ENCODE measurements around the gene KCTD5.
"Not testable (repeated sequence)": the region's sequence is repeated elsewhere in the genome, so short reads cannot be mapped to it uniquely, and the experiment has no call there.

The KCTD5 gene

GRCh38 chr16:2687531-2688308 is 5.4 kb downstream of the KCTD5 start:
- no peaks in the 10 kb centered on the region for H3K27me3 ChIP-seq (ENCODE audit: control insufficient read depth in 1 of 2, insufficient read depth in 2 of 2, low read length in 2 of 2)
- H3K4me3 ChIP-seq (ENCODE audit: low read depth in 1 of 2, low read length in 2 of 2): peak overlapping the region; percentile 36 to 44
- no peak overlapping the region for H3K27ac ChIP-seq (ENCODE audit: low read depth, low read length)
- peaks cover 12 to 14% of the 10 kb centered on the region in 2 donors for H3K4me1 ChIP-seq (ENCODE audit: control insufficient read depth in 1 of 2, insufficient read depth in 2 of 2, low read length in 2 of 2)
- H3K36me3 ChIP-seq (ENCODE audit: control insufficient read depth in 1 of 2, insufficient read depth in 2 of 2, low read length in 2 of 2): peaks cover 0 to 22% of the 10 kb centered on the region in 2 donors
- H3K9me3 ChIP-seq (ENCODE audit: control insufficient read depth in 1 of 2, low read length in 2 of 2): no peaks in the 10 kb centered on the region
- H3K9ac ChIP-seq (ENCODE audit: low read depth in 1 of 2, low read length in 2 of 2): peak overlapping the region in 1 of 2 donors; percentile 6

GRCh38 chr16:2689422-2689821 is 7.1 kb downstream of the KCTD5 start:
- not testable (repeated sequence) for H3K27ac ChIP-seq (ENCODE audit: low read depth, low read length); H3K9ac ChIP-seq (ENCODE audit: low read depth in 1 of 2, low read length in 2 of 2)

GRCh38 chr16:2689968-2690801 is 7.9 kb downstream of the KCTD5 start:
- Histone ChIP-seq H3K9me3 (ENCODE audit: control insufficient read depth in 1 of 2, low read length in 2 of 2) (no peaks in the 10 kb centered on the region), H3K36me3 (ENCODE audit: control insufficient read depth in 1 of 2, insufficient read depth in 2 of 2, low read length in 2 of 2) (peaks cover 0 to 22% of the 10 kb centered on the region in 2 donors), H3K9ac (ENCODE audit: low read depth in 1 of 2, low read length in 2 of 2) (no peak overlapping the region), H3K27me3 (ENCODE audit: control insufficient read depth in 1 of 2, insufficient read depth in 2 of 2, low read length in 2 of 2) (no peaks in the 10 kb centered on the region), H3K4me3 (ENCODE audit: low read depth in 1 of 2, low read length in 2 of 2) (no peak overlapping the region), H3K4me1 (ENCODE audit: control insufficient read depth in 1 of 2, insufficient read depth in 2 of 2, low read length in 2 of 2) (peaks cover 12 to 14% of the 10 kb centered on the region in 2 donors), H3K27ac (ENCODE audit: low read depth, low read length) (no peak overlapping the region)

More at GRCh38 chr16:2689422-2689821, 7.1 kb downstream of the KCTD5 start:
- H3K27me3 ChIP-seq (ENCODE audit: control insufficient read depth in 1 of 2, insufficient read depth in 2 of 2, low read length in 2 of 2); H3K4me3 ChIP-seq (ENCODE audit: low read depth in 1 of 2, low read length in 2 of 2); H3K9me3 ChIP-seq (ENCODE audit: control insufficient read depth in 1 of 2, low read length in 2 of 2): not testable (repeated sequence)
- peaks cover 0 to 22% of the 10 kb centered on the region in 2 donors for H3K36me3 ChIP-seq (ENCODE audit: control insufficient read depth in 1 of 2, insufficient read depth in 2 of 2, low read length in 2 of 2)
- H3K4me1 ChIP-seq (ENCODE audit: control insufficient read depth in 1 of 2, insufficient read depth in 2 of 2, low read length in 2 of 2): peaks cover 12 to 14% of the 10 kb centered on the region in 2 donors

GRCh38 chr16:2690852-2691251 is 8.5 kb downstream of the KCTD5 start:
- H3K27me3 ChIP-seq (ENCODE audit: control insufficient read depth in 1 of 2, insufficient read depth in 2 of 2, low read length in 2 of 2): no peaks in the 10 kb centered on the region
- H3K9me3 ChIP-seq (ENCODE audit: control insufficient read depth in 1 of 2, low read length in 2 of 2): no peaks in the 10 kb centered on the region
- no peak overlapping the region for H3K27ac ChIP-seq (ENCODE audit: low read depth, low read length)
- H3K4me1 ChIP-seq (ENCODE audit: control insufficient read depth in 1 of 2, insufficient read depth in 2 of 2, low read length in 2 of 2): peaks cover 12 to 14% of the 10 kb centered on the region in 2 donors
- no peak overlapping the region for H3K4me3 ChIP-seq (ENCODE audit: low read depth in 1 of 2, low read length in 2 of 2)
- no peak overlapping the region for H3K9ac ChIP-seq (ENCODE audit: low read depth in 1 of 2, low read length in 2 of 2)
- peaks cover 0 to 22% of the 10 kb centered on the region in 2 donors for H3K36me3 ChIP-seq (ENCODE audit: control insufficient read depth in 1 of 2, insufficient read depth in 2 of 2, low read length in 2 of 2)

GRCh38 chr16:2691491-2692248 is 9.3 kb downstream of the KCTD5 start:
- H3K27ac ChIP-seq (ENCODE audit: low read depth, low read length): no peak overlapping the region
- H3K4me3 ChIP-seq (ENCODE audit: low read depth in 1 of 2, low read length in 2 of 2): no peak overlapping the region
- H3K9ac ChIP-seq (ENCODE audit: low read depth in 1 of 2, low read length in 2 of 2): no peak overlapping the region
- peaks cover 0 to 24% of the 10 kb centered on the region in 2 donors for H3K36me3 ChIP-seq (ENCODE audit: control insufficient read depth in 1 of 2, insufficient read depth in 2 of 2, low read length in 2 of 2)
- no peaks in the 10 kb centered on the region for H3K9me3 ChIP-seq (ENCODE audit: control insufficient read depth in 1 of 2, low read length in 2 of 2)
- H3K4me1 ChIP-seq (ENCODE audit: control insufficient read depth in 1 of 2, insufficient read depth in 2 of 2, low read length in 2 of 2): peaks cover 12 to 13% of the 10 kb centered on the region in 2 donors
- no peaks in the 10 kb centered on the region for H3K27me3 ChIP-seq (ENCODE audit: control insufficient read depth in 1 of 2, insufficient read depth in 2 of 2, low read length in 2 of 2)

GRCh38 chr16:2692251-2692947 is 10.1 kb downstream of the KCTD5 start:
- peaks cover 5 to 31% of the 10 kb centered on the region in 2 donors for H3K36me3 ChIP-seq (ENCODE audit: control insufficient read depth in 1 of 2, insufficient read depth in 2 of 2, low read length in 2 of 2)
- H3K4me1 ChIP-seq (ENCODE audit: control insufficient read depth in 1 of 2, insufficient read depth in 2 of 2, low read length in 2 of 2): peaks cover 4 to 6% of the 10 kb centered on the region in 2 donors
- no peaks in the 10 kb centered on the region for H3K9me3 ChIP-seq (ENCODE audit: control insufficient read depth in 1 of 2, low read length in 2 of 2)
- no peaks in the 10 kb centered on the region for H3K27me3 ChIP-seq (ENCODE audit: control insufficient read depth in 1 of 2, insufficient read depth in 2 of 2, low read length in 2 of 2)
- no peak overlapping the region for H3K9ac ChIP-seq (ENCODE audit: low read depth in 1 of 2, low read length in 2 of 2)
- H3K27ac ChIP-seq (ENCODE audit: low read depth, low read length): no peak overlapping the region
- no peak overlapping the region for H3K4me3 ChIP-seq (ENCODE audit: low read depth in 1 of 2, low read length in 2 of 2)

GRCh38 chr16:2692948-2693651 is 10.8 kb downstream of the KCTD5 start:
- Histone ChIP-seq H3K9me3 (ENCODE audit: control insufficient read depth in 1 of 2, low read length in 2 of 2) (no peaks in the 10 kb centered on the region), H3K4me3 (ENCODE audit: low read depth in 1 of 2, low read length in 2 of 2) (no peak overlapping the region), H3K4me1 (ENCODE audit: control insufficient read depth in 1 of 2, insufficient read depth in 2 of 2, low read length in 2 of 2) (no peaks in the 10 kb centered on the region), H3K27me3 (ENCODE audit: control insufficient read depth in 1 of 2, insufficient read depth in 2 of 2, low read length in 2 of 2) (no peaks in the 10 kb centered on the region), H3K36me3 (ENCODE audit: control insufficient read depth in 1 of 2, insufficient read depth in 2 of 2, low read length in 2 of 2) (peaks cover 5 to 38% of the 10 kb centered on the region in 2 donors), H3K9ac (ENCODE audit: low read depth in 1 of 2, low read length in 2 of 2) (no peak overlapping the region), H3K27ac (ENCODE audit: low read depth, low read length) (no peak overlapping the region)

GRCh38 chr16:2696601-2697250 is 14.4 kb downstream of the KCTD5 start:
- not testable (repeated sequence) for H3K9ac ChIP-seq (ENCODE audit: low read depth in 1 of 2, low read length in 2 of 2); H3K27ac ChIP-seq (ENCODE audit: low read depth, low read length); H3K4me3 ChIP-seq (ENCODE audit: low read depth in 1 of 2, low read length in 2 of 2); H3K9me3 ChIP-seq (ENCODE audit: control insufficient read depth in 1 of 2, low read length in 2 of 2); H3K27me3 ChIP-seq (ENCODE audit: control insufficient read depth in 1 of 2, insufficient read depth in 2 of 2, low read length in 2 of 2); H3K4me1 ChIP-seq (ENCODE audit: control insufficient read depth in 1 of 2, insufficient read depth in 2 of 2, low read length in 2 of 2)
- peaks cover 21 to 54% of the 10 kb centered on the region in 2 donors for H3K36me3 ChIP-seq (ENCODE audit: control insufficient read depth in 1 of 2, insufficient read depth in 2 of 2, low read length in 2 of 2)

Data from duodenal mucosa (tissue), 2 donors.